IMR-90 (cell line): ENCODE measurements around the gene SLC44A1. TPM values are rescaled to one million over a fixed set of nuclear protein-coding genes. Genes with fewer than 3 reads are reported as not detected.

Source experiments
- ATAC-seq: fragments of 200-7000 bp; cut with Tn5 transposase; 2 replicates; pipeline ENCODE4 v1.9.1; 2020; ENCODE audit warnings: low read depth, mild to moderate bottlenecking, moderate library complexity
- BruUV-seq: library from RNA; stranded (reverse); fragments of 400-500 nt; replicated peaks from 2 replicates; lab custom pipeline; 2021; lab: Mats Ljungman, UMichigan
- CTCF ChIA-PET: fragments of 300-600 bp; formaldehyde crosslinking; extraction: SDS; loops from one replicate; lab custom pipeline; 2021; ENCODE audit warnings: antibody characterized with exemption; lab: Yijun Ruan, JAX
- POLR2A ChIA-PET: fragments of 300-600 bp; sonication (Branson Sonifier 250); formaldehyde crosslinking; loops from one replicate; lab custom pipeline; 2022; ENCODE audit warnings: antibody characterized with exemption; ENCODE audit not compliant: unreplicated experiment; lab: Charles Lee
- DNase-seq: peaks from one replicate; pipeline ENCODE4 v3.0.0; 2013
- H2AFZ ChIP-seq: replicated peaks from 2 replicates; pipeline ENCODE3; 2013; ENCODE audit warnings: low read length, mild to moderate bottlenecking; ENCODE audit not compliant: poor library complexity
- H2AK5ac ChIP-seq: 2 replicates; pipeline ENCODE4 v1.6.1; 2013; ENCODE audit warnings: low read depth, low read length, inconsistent platforms
- H2AK9ac ChIP-seq: replicated peaks from 2 replicates; pipeline ENCODE3; 2013; ENCODE audit warnings: mild to moderate bottlenecking, low read depth, low read length, moderate library complexity; ENCODE audit not compliant: poor library complexity
- H2BK120ac ChIP-seq: 2 replicates; pipeline ENCODE4 v1.6.1; 2013; ENCODE audit warnings: low read depth, low read length, inconsistent platforms
- H2BK15ac ChIP-seq: 3 replicates; pipeline ENCODE4 v1.6.1; 2013; ENCODE audit warnings: low read depth, low read length, inconsistent platforms
- H2BK20ac ChIP-seq: 2 replicates; pipeline ENCODE4 v1.6.1; 2013; ENCODE audit warnings: low read depth, mild to moderate bottlenecking, inconsistent platforms, low read length, moderate library complexity
- H2BK5ac ChIP-seq: 2 replicates; pipeline ENCODE4 v1.6.1; 2013; ENCODE audit warnings: mild to moderate bottlenecking, low read depth, low read length, inconsistent platforms; ENCODE audit not compliant: poor library complexity, severe bottlenecking
- H3K14ac ChIP-seq: replicated peaks from 2 replicates; pipeline ENCODE4 v1.6.1; 2013; ENCODE audit warnings: low read depth, low read length, inconsistent platforms
- H3K18ac ChIP-seq: 2 replicates; pipeline ENCODE4 v1.6.1; 2013; ENCODE audit warnings: low read depth, low read length, control low read depth
- H3K23ac ChIP-seq: 2 replicates; pipeline ENCODE4 v1.6.1; 2013; ENCODE audit warnings: low read depth, low read length, inconsistent platforms
- H3K27ac ChIP-seq: 2 replicates; pipeline ENCODE4 v1.5.1; 2013; ENCODE audit warnings: mild to moderate bottlenecking, control low read depth, low read length; ENCODE audit not compliant: insufficient read depth
- H3K27me3 ChIP-seq: 2 replicates; pipeline ENCODE4 v1.6.1; 2013; ENCODE audit warnings: low read length; ENCODE audit not compliant: control insufficient read depth, insufficient read depth
- H3K36me3 ChIP-seq: 2 replicates; pipeline ENCODE4 v1.6.1; 2013; ENCODE audit warnings: low read length, mixed read lengths; ENCODE audit not compliant: control insufficient read depth, insufficient read depth
- H3K4ac ChIP-seq: 2 replicates; pipeline ENCODE4 v1.6.1; 2013; ENCODE audit warnings: low read depth, low read length, inconsistent platforms
- H3K4me1 ChIP-seq: 2 replicates; pipeline ENCODE4 v1.6.1; 2013; ENCODE audit warnings: low read length, mixed read lengths; ENCODE audit not compliant: control insufficient read depth, insufficient read depth
- H3K4me2 ChIP-seq: 2 replicates; pipeline ENCODE4 v1.6.1; 2013; ENCODE audit warnings: low read depth, mild to moderate bottlenecking, control low read depth, low read length, moderate library complexity
- H3K4me3 ChIP-seq: 2 replicates; pipeline ENCODE4 v1.5.1; 2013; ENCODE audit warnings: low read depth, mild to moderate bottlenecking, control low read depth, low read length, moderate library complexity; ENCODE audit not compliant: insufficient read depth
- H3K56ac ChIP-seq: 2 replicates; pipeline ENCODE4 v1.6.1; 2013; ENCODE audit warnings: low read length, inconsistent platforms; ENCODE audit not compliant: insufficient read depth; ENCODE audit errors: extremely low read depth
- H3K79me1 ChIP-seq, 2 experiments: 2 replicates each; pipeline ENCODE4 v1.6.1; 2013; ENCODE audit warnings: low read length in 2 of 2, inconsistent platforms in 1 of 2, low read depth in 1 of 2
- H3K9ac ChIP-seq: 2 replicates; pipeline ENCODE4 v1.6.1; 2013; ENCODE audit warnings: low read depth, low read length, control low read depth
- H3K9me1 ChIP-seq: 2 replicates; pipeline ENCODE4 v1.6.1; 2013; ENCODE audit warnings: low read length, inconsistent platforms; ENCODE audit not compliant: insufficient read depth
- H3K9me3 ChIP-seq: 2 replicates; pipeline ENCODE4 v1.6.1; 2013; ENCODE audit warnings: low read length; ENCODE audit not compliant: control insufficient read depth, insufficient read depth
- H4K20me1 ChIP-seq: 2 replicates; pipeline ENCODE4 v1.6.1; 2013; ENCODE audit warnings: low read length, inconsistent platforms; ENCODE audit not compliant: insufficient read depth
- H4K5ac ChIP-seq: 2 replicates; pipeline ENCODE4 v1.6.1; 2013; ENCODE audit warnings: mild to moderate bottlenecking, low read depth, low read length, control low read depth
- H4K8ac ChIP-seq, 2 experiments: 2 replicates each; pipeline ENCODE4 v1.6.1; 2013; ENCODE audit warnings: low read depth in 2 of 2, low read length in 2 of 2, control low read depth in 1 of 2, inconsistent platforms in 1 of 2
- H4K91ac ChIP-seq: 2 replicates; pipeline ENCODE4 v1.6.1; 2013; ENCODE audit warnings: low read depth, low read length, inconsistent platforms; ENCODE audit not compliant: insufficient read depth
- MAZ ChIP-seq: IDR thresholded peaks from 2 replicates; pipeline ENCODE4 v1.6.1; 2012; ENCODE audit warnings: low read depth, mild to moderate bottlenecking, low read length, improper control_type of control experiment, moderate library complexity, borderline replicate concordance
- RCOR1 ChIP-seq: IDR thresholded peaks from 2 replicates; pipeline ENCODE4 v1.6.1; 2012; ENCODE audit warnings: mild to moderate bottlenecking, low read length, improper control_type of control experiment; ENCODE audit not compliant: insufficient replicate concordance
- RFX5 ChIP-seq: IDR thresholded peaks from 2 replicates; pipeline ENCODE4 v1.8.0; 2012; ENCODE audit warnings: low read depth, mild to moderate bottlenecking, low read length, moderate library complexity
- WGBS, 2 experiments: methylation state at CpG; one replicate each; pipeline versions ENCODE4 v1.1.5 to v1.1.7; 2013; ENCODE audit warnings: missing lambda C conversion rate in 2 of 2; ENCODE audit not compliant: insufficient read length in 1 of 2; ENCODE audit errors: extremely low coverage in 2 of 2; 5-methylcytosine and 5-hydroxymethylcytosine counted together
- dilution Hi-C: fragments of 300-500 bp; cut with HindIII; formaldehyde crosslinking; loops from one replicate; pipeline ENCODE4 v1.14.3; 2018; ENCODE audit warnings: low sequenced_read_pairs; ENCODE audit not compliant: unreplicated experiment
- in situ Hi-C: fragments of 300-500 bp; cut with MboI; formaldehyde crosslinking; loops from 3 replicates; pipeline ENCODE4 v1.14.3; 2019; ENCODE audit warnings: low sequenced_read_pairs, inconsistent platforms, mixed read lengths
- intact Hi-C: fragments of 100-400 bp; cut with micrococcal nuclease; formaldehyde crosslinking; loops from 2 replicates; pipeline ENCODE4 v1.10.0; 2022
- polyA plus RNA-seq, 3 experiments: library from polyadenylated mRNA; depleted of rRNA; stranded (reverse); fragments of >200 nt; gene quantifications; 2 replicates each; pipeline ENCODE4 v1.2.3, GENCODE V29; 2012; ENCODE audit warnings: low replicate concordance in 1 of 3
- total RNA-seq: library from RNA; depleted of rRNA; stranded (reverse); fragments of >200 nt; gene quantifications from 2 replicates; pipeline ENCODE4 v1.2.3, GENCODE V29; 2012

The SLC44A1 gene
- total and polyA plus RNA-seq, 2 of the 4 experiments (the other 2 are of a cell fraction): 5.2 to 21.7 TPM

DNA sequence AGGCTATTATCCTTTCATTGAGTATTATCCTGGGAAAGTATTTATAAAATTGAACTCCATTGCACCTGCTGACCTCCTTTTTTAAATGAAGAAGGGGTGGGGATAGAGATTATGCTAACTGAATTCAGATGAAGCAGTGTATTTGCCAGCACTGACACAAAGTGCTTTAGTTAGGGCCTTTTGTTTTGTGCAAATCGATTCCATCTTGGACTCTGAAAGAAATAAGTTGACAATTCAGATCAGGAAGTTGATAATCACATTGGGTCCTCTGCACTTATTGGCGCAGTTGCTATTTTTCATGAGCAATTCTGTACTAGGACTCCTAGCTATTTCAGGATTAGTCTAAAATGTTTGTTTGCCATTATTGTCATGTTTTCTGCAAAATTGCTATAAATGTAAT, 101.8 kb downstream of the SLC44A1 start:
- H4K8ac ChIP-seq: no peak overlapping the region
- DNase-seq (no peak), ATAC-seq (no peak)
- H3K56ac ChIP-seq: no peak overlapping the region
- no peak overlapping the region for H3K4me2 ChIP-seq
- BruUV-seq: no TSS peak
- no peak overlapping the region for H3K4ac ChIP-seq
- dilution Hi-C loops: no loop called here
- H4K20me1 ChIP-seq: no peaks in the 10 kb centered on the region
- H3K27me3 ChIP-seq: no peaks in the 10 kb centered on the region
- H3K14ac ChIP-seq: no peak overlapping the region
- H2AFZ ChIP-seq: no peak overlapping the region
- no peaks in the 10 kb centered on the region for H3K9me3 ChIP-seq
- H3K9me1 ChIP-seq: no peaks in the 10 kb centered on the region
- no peak overlapping the region for H3K9ac ChIP-seq
- H3K4me3 ChIP-seq: no peak overlapping the region
- 83% methylated on average over 1 of the region's 2 CpGs; no CpG with 5 or more reads in 1 of the 2 experiments for WGBS, 2 experiments
- peaks cover 2% of the 10 kb centered on the region; the same call in 1 of the 2 replicates for H3K4me1 ChIP-seq
- no peak overlapping the region for H2BK120ac ChIP-seq
- H2AK5ac ChIP-seq: no peak overlapping the region
- in situ Hi-C loops: no loop called here
- POLR2A ChIA-PET: no interaction called here
- H4K5ac ChIP-seq: no peak overlapping the region
- H3K36me3 ChIP-seq: no peaks in the 10 kb centered on the region
- no peaks in the 10 kb centered on the region for H3K79me1 ChIP-seq
- H4K91ac ChIP-seq: no peak overlapping the region
- H3K27ac ChIP-seq: no peak overlapping the region
- intact Hi-C loops: no loop called here
- TF ChIP-seq RFX5 (no peak), RCOR1 (no peak), MAZ (no peak)
- H2BK15ac ChIP-seq: no peak overlapping the region
- H2AK9ac ChIP-seq: no peak overlapping the region
- no peak overlapping the region for H3K18ac ChIP-seq
- no peak overlapping the region for H2BK20ac ChIP-seq
- H3K23ac ChIP-seq: no peak overlapping the region
- H2BK5ac ChIP-seq: no peak overlapping the region
- CTCF ChIA-PET: interaction anchor here (1.2 kb wide), 1 partner anchor 69 kb away, joined by 3 read pairs; no protein-coding TSS in a partner anchor
